Neutrophil (primary cell): ENCODE data around the gene PRDM16.

Experiments
- H3K27ac ChIP-seq: fragments of 200-600 bp; sonication (generic); 2 replicates; pipeline ENCODE4 v1.5.1; 2016; ENCODE audit warnings: mild to moderate bottlenecking, moderate library complexity
- H3K27me3 ChIP-seq: fragments of 200-600 bp; sonication (generic); 2 replicates; pipeline ENCODE4 v1.6.0; 2016; ENCODE audit warnings: mild to moderate bottlenecking
- H3K36me3 ChIP-seq: fragments of 200-600 bp; sonication (generic); 2 replicates; pipeline ENCODE4 v1.5.1; 2017
- H3K4me1 ChIP-seq, 2 experiments: fragments of 200-600 bp in 1 of 2; sonication (generic) in 1 of 2; 1 replicate in 1 of 2; 2 replicates in 1 of 2; pipeline versions ENCODE4 v1.5.1 to v1.6.1; 2013 to 2016; ENCODE audit warnings: low read depth in 1 of 2, low read length in 1 of 2, mild to moderate bottlenecking in 1 of 2, moderate library complexity in 1 of 2; ENCODE audit not compliant: control insufficient read depth in 1 of 2, insufficient read depth in 1 of 2
- H3K4me3 ChIP-seq, 2 experiments: fragments of 200-600 bp in 1 of 2; sonication (generic) in 1 of 2; 1 replicate in 1 of 2; 2 replicates in 1 of 2; pipeline ENCODE4 v1.5.1; 2013 to 2016; ENCODE audit warnings: low read depth in 1 of 2, low read length in 1 of 2, mild to moderate bottlenecking in 1 of 2, moderate library complexity in 1 of 2
- H3K9me3 ChIP-seq: fragments of 200-600 bp; sonication (generic); 2 replicates; pipeline ENCODE4 v1.5.1; 2016
- CTCF ChIP-seq: fragments of 200-600 bp; sonication (generic); IDR thresholded peaks from 2 replicates; pipeline ENCODE4 v1.5.1; 2016; ENCODE audit warnings: antibody characterized with exemption

PRDM16 gene

DNA sequence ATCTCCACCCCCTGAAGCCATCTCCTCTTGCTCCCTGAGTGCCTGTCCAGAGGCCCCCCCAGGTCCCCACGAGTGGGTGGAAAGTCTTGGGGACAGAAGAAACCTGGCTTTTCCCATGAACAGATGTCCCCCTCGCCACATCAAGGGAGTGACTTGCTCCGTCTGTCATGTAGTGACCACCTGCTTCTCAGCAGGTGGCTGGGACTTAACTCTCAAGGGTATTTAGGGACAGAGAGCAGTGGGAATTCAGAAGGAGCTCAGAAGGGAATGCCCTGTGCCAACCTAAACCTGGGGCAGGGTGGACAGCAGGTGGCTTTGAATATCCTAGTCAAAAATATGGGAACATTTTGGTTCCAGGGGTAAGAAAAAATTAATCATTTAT is 139.8 kb downstream of the PRDM16 start:
- no peak for TF ChIP-seq CTCF
- Histone ChIP-seq H3K4me1 (no peaks in the 10 kb centered on the region), H3K27ac (no peak overlapping the region), H3K9me3 (no peaks in the 10 kb centered on the region), H3K4me3 (no peak overlapping the region), H3K36me3 (no peaks in the 10 kb centered on the region), H3K27me3 (no peaks in the 10 kb centered on the region)

DNA sequence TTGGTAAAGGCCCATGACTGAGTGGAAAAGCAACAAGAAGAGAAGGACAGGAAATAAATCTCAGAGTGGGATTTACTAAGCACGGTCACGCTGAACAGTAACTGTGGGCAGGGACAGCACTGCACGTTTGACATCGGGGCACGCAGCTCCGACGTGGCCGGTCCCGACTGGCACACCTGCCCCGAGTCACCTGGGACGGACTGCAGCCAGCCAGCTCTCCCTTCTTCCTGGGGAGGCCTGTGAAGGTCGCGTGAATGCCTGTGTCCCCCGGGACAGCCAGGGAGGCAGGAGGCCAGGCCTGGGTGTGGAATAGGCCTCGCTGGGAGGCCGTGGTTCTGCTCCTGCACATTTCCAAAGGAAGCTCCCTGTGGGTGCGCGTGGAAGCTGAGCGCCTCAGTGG is 140.2 kb downstream of the PRDM16 start:
- no peak overlapping the region for H3K4me3 ChIP-seq
- H3K36me3 ChIP-seq = no peaks in the 10 kb centered on the region
- H3K27ac ChIP-seq = no peak overlapping the region
- TF ChIP-seq CTCF = no peak
- no peaks in the 10 kb centered on the region for H3K9me3 ChIP-seq
- no peaks in the 10 kb centered on the region for H3K27me3 ChIP-seq
- no peaks in the 10 kb centered on the region for H3K4me1 ChIP-seq

DNA sequence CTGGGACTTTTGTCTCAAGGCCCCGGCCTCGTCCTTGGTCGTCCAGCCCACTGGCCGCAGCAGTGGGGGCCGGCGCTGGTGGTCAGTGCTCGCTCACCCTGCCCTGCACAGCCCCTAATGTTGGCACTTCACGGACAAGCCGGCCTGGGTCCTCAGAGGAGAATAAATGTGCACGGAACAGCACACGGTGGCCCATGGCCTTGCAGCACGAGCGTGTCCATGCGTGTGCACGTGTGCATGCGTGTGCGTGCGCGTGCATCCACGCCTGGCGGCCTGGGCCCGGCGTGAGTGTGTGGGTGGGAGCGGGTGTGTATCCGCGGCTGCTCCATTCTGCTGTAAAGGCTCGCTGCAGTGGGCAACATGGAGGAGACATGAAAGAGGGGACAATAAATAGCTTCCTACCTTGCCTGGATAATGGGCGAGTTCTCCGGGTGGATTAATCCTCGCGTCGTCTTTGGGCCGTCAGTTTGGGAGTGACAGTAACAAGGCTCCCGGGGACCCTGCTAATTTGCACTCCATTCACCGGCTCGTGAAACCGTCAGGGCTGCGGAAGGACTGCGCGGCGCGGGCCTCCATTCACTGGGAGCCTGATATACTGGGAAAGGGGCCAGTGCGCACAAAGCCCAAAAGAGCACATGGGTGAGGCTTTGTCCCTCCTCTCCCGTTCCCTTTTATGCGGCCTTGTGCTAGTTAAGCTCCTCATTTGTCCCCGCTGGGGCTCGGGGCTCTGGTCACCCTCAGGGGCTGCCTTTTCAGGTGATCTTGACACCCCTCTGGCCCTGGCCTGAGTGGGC is 142.8 kb downstream of the PRDM16 start:
- no peak overlapping the region for H3K4me3 ChIP-seq
- peaks cover 19% of the 10 kb centered on the region for H3K27me3 ChIP-seq
- TF ChIP-seq CTCF = no peak
- H3K27ac ChIP-seq = no peak overlapping the region
- no peaks in the 10 kb centered on the region for H3K9me3 ChIP-seq
- H3K4me1 ChIP-seq = no peaks in the 10 kb centered on the region
- no peaks in the 10 kb centered on the region for H3K36me3 ChIP-seq

- no peak overlapping the region for H3K27ac ChIP-seq
- no peak for TF ChIP-seq CTCF
- peaks cover 27% of the 10 kb centered on the region for H3K27me3 ChIP-seq
- H3K4me1 ChIP-seq = no peaks in the 10 kb centered on the region
- no peaks in the 10 kb centered on the region for H3K9me3 ChIP-seq
- H3K36me3 ChIP-seq = no peaks in the 10 kb centered on the region
- H3K4me3 ChIP-seq = no peak overlapping the region
These were observed 143.7 kb downstream of the PRDM16 start for GRCh38 chr1:3212453-3213355.

- H3K27ac ChIP-seq = no peak overlapping the region
- no peak for TF ChIP-seq CTCF
- H3K4me1 ChIP-seq = no peaks in the 10 kb centered on the region
- H3K36me3 ChIP-seq = no peaks in the 10 kb centered on the region
- no peak overlapping the region for H3K4me3 ChIP-seq
- peaks cover 31% of the 10 kb centered on the region for H3K27me3 ChIP-seq
- H3K9me3 ChIP-seq = no peaks in the 10 kb centered on the region
These were observed 144.7 kb downstream of the PRDM16 start for GRCh38 chr1:3213730-3214129.
